Measurements from ENCODE around the gene CBLL2. TPM values are rescaled to one million over a fixed set of nuclear protein-coding genes. Genes with fewer than 3 reads are reported as not detected.
"Not testable (repeated sequence)": the region's sequence is repeated elsewhere in the genome, so short reads cannot be mapped to it uniquely, and the experiment has no call there.

CBLL2 gene
- not detected for polyA plus RNA-seq (2012; ENCODE audit: missing spikeins)

DNA sequence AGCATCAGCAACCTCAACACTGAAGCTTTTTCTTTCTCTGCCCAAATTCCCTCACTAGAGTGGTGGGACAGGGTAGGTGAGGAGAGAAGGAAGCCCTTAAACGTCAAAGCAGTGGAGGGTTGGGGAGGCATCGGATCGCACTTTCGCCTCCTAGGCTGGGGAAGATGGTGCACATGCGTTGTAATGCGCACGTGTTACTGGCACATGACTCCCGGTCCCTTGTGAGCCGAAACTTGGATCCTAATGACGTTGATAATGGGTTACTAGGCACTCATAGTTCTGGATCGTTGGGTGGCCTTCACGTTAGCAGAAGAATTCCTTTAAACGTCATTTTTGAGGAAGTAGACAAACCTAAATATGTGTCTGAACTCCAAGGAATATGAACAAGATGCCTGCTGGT lies at the start of gene CBLL2:
CBLL2 (plus strand) TSS at position 301 of the 400 bp plus-strand sequence; CDS start at position 380, 79 bp downstream.
- FAIRE-seq (no peak), DNase-seq (ENCODE audit: insufficient read length) (no peak)
- no peak for TF ChIP-seq TAF1 (IDR thresholded peaks at IDR 0.05; ENCODE audit: borderline replicate concordance, low read depth, low read length)
- TF ChIP-seq POLR2A (IDR thresholded peaks at IDR 0.05; ENCODE audit: low read depth, low read length), result no peak
- TF ChIP-seq POLR2AphosphoS5 (IDR thresholded peaks at IDR 0.05; ENCODE audit: low read depth, low read length), result no peak

DNA sequence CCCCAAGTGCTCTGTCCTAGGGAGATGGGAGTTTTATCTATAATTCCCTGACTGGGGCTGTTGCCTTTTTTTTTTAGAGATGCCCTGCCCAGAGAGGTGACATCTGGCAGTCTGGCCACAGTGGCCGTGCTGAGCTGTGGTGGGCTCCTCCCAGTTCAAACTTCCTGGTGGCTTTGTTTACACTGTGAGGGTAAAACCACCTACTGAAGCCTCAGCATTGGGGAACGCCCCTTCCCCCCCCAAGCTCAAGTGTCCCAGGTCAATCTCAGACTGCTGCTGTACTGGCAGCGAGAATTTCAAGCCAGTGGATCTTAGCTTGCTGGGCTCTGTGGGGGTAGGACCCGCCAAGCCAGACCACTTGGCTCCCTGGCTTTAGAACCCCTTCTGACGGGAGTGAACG lies 38.3 kb upstream of the CBLL2 start:
- FAIRE-seq (no peak), DNase-seq (ENCODE audit: insufficient read length) (no peak)
- TF ChIP-seq TAF1 (IDR thresholded peaks at IDR 0.05; ENCODE audit: borderline replicate concordance, low read depth, low read length) (no peak), POLR2AphosphoS5 (IDR thresholded peaks at IDR 0.05; ENCODE audit: low read depth, low read length) (no peak), POLR2A (IDR thresholded peaks at IDR 0.05; ENCODE audit: low read depth, low read length) (no peak)

DNA sequence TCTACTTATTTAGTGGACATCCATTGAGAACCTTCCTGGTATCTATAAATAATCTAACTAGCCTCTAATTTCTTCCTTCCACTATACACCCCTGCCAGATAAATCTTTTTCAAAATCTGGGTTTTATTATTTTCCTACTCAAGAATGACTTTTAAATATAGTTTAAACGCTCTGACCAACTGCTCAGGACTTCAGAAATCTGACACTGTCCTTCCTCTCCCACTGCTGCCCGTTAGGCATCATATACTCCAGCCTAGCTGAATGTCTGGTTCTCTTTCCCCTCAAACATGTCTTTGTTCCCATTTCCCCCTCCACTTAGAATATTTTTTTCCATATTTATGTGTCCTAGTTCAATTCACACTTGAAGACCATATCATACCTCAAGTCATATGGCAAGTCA lies 35.2 kb upstream of the CBLL2 start:
- TF ChIP-seq POLR2A (IDR thresholded peaks at IDR 0.05; ENCODE audit: low read depth, low read length), result no peak
- no peak for TF ChIP-seq TAF1 (IDR thresholded peaks at IDR 0.05; ENCODE audit: borderline replicate concordance, low read depth, low read length)
- TF ChIP-seq POLR2AphosphoS5 (IDR thresholded peaks at IDR 0.05; ENCODE audit: low read depth, low read length), result no peak
- DNase-seq (ENCODE audit: insufficient read length) (no peak), FAIRE-seq (no peak)

DNA sequence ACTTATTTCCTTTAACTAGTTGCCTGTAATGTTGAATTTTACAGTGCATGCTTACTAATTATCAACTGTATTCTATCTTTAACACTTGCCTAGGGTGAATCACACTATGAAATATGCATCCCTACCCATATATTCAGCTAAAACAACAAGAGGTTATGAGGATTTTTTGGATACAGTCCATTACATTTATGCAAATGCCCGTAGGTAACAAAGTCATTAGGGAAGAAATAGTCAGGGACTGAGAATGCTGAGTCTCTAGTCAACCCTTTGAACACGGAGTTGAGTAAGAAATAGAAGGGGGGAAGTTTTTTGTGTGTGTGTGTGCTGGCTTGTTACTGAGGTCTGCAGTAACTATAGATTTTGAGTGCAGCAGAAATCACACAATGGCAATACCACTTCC lies 26.1 kb upstream of the CBLL2 start:
- TF ChIP-seq POLR2A (IDR thresholded peaks at IDR 0.05; ENCODE audit: low read depth, low read length) (no peak), TAF1 (IDR thresholded peaks at IDR 0.05; ENCODE audit: borderline replicate concordance, low read depth, low read length) (no peak), POLR2AphosphoS5 (IDR thresholded peaks at IDR 0.05; ENCODE audit: low read depth, low read length) (no peak)
- no peak for FAIRE-seq
- DNase-seq (ENCODE audit: insufficient read length), result no peak

DNA sequence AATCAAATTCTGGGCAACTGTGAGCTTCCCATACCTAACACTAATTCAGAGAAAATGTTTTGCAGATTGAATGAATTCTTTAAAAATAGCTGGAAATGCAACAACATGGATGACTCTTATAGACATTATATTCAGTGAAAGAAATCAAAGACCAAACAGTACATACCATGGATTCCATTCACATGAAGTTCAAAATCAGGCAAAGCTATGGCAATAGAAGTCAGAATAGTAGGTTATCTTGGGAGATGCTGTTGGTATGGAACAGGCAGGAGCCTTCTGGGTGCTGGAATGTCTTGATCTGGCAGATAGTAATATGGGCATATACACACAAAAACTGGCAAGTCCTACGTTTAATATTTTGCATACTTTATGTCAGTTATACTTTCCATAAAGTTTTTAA lies 25.5 kb upstream of the CBLL2 start:
- FAIRE-seq (no peak), DNase-seq (ENCODE audit: insufficient read length) (no peak)
- no peak for TF ChIP-seq TAF1 (IDR thresholded peaks at IDR 0.05; ENCODE audit: borderline replicate concordance, low read depth, low read length)
- TF ChIP-seq POLR2AphosphoS5 (IDR thresholded peaks at IDR 0.05; ENCODE audit: low read depth, low read length), result no peak

DNA sequence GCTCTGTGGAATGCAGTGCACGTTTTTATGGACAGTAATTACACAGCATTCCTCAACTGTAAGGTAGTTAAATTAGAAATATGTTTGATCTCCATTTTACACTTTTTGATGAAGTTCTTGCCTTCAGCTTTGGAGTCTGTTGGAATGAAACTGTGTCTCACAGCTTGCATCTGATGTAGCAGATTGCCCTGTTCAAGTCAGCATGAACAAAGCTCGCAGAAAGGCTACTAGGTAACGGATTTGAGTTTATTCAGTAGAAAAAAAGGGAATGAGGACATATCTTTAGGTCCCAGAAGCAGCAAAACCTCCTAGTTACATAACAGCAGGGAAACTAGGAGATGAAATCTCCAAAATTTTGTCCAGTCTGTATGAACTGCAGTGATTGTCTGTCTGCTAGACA lies 24.3 kb upstream of the CBLL2 start:
- no peak for DNase-seq (ENCODE audit: insufficient read length)
- TF ChIP-seq POLR2A (IDR thresholded peaks at IDR 0.05; ENCODE audit: low read depth, low read length), result no peak
- no peak for TF ChIP-seq POLR2AphosphoS5 (IDR thresholded peaks at IDR 0.05; ENCODE audit: low read depth, low read length)
- TF ChIP-seq TAF1 (IDR thresholded peaks at IDR 0.05; ENCODE audit: borderline replicate concordance, low read depth, low read length), result no peak
- no peak for FAIRE-seq

DNA sequence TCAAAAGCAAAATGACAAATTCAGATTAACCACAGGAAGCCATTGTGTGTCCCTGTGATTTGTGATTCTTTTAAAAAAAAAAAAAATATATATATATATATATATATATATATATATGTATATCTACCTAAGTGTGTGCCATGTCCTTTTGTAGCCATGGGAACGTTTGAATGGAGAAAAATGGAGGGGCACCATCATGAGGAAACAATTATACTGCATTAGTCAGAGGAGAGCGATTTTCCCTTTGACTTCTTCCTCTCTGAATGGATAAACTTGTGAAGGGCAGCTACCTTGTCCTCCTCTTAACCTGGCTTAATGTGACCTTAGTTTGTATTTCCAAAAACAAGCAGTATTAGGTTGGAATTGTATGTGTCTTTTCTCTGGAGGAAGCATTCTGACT lies 23.3 kb upstream of the CBLL2 start:
- TF ChIP-seq POLR2AphosphoS5 (IDR thresholded peaks at IDR 0.05; ENCODE audit: low read depth, low read length), result no peak
- TF ChIP-seq POLR2A (IDR thresholded peaks at IDR 0.05; ENCODE audit: low read depth, low read length), result no peak
- TF ChIP-seq TAF1 (IDR thresholded peaks at IDR 0.05; ENCODE audit: borderline replicate concordance, low read depth, low read length), result no peak
- FAIRE-seq (no peak), DNase-seq (ENCODE audit: insufficient read length) (no peak)

DNA sequence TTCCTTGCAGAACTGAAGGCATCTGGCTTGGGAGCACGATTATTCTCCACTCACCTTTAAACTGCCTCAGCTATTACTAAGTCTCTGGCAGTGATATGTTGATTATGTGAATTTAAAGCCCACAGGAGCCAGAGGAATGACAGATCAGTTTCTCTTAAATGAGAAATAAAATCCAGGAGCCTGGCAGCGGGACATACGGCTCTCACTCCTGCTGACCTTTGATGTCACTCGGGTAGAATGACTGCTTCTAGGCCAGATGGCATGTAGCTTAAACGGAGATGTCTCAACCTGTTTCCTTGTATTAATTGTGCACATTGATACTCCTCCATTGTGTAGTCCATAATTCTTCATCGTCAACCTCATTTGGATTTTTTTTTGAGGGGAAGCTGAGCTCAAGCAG lies 4.0 kb upstream of the CBLL2 start:
- FAIRE-seq, result no peak
- TF ChIP-seq TAF1 (IDR thresholded peaks at IDR 0.05; ENCODE audit: borderline replicate concordance, low read depth, low read length), result no peak
- no peak for TF ChIP-seq POLR2A (IDR thresholded peaks at IDR 0.05; ENCODE audit: low read depth, low read length)
- no peak for TF ChIP-seq POLR2AphosphoS5 (IDR thresholded peaks at IDR 0.05; ENCODE audit: low read depth, low read length)
- no peak for DNase-seq (ENCODE audit: insufficient read length)

- FAIRE-seq (no peak), DNase-seq (ENCODE audit: insufficient read length) (no peak)
- no peak for TF ChIP-seq TAF1 (IDR thresholded peaks at IDR 0.05; ENCODE audit: borderline replicate concordance, low read depth, low read length)
- no peak for TF ChIP-seq POLR2AphosphoS5 (IDR thresholded peaks at IDR 0.05; ENCODE audit: low read depth, low read length)
- TF ChIP-seq POLR2A (IDR thresholded peaks at IDR 0.05; ENCODE audit: low read depth, low read length), result no peak
Measured at GRCh38 chrX:22273714-22274317, 1.1 kb downstream of the CBLL2 start.

GRCh38 chrX:22276781-22277180 lies 4.1 kb downstream of the CBLL2 start:
- no peak for TF ChIP-seq POLR2AphosphoS5 (IDR thresholded peaks at IDR 0.05; ENCODE audit: low read depth, low read length)
- TF ChIP-seq POLR2A (IDR thresholded peaks at IDR 0.05; ENCODE audit: low read depth, low read length), result no peak
- no peak for TF ChIP-seq TAF1 (IDR thresholded peaks at IDR 0.05; ENCODE audit: borderline replicate concordance, low read depth, low read length)
- DNase-seq (ENCODE audit: insufficient read length), result no peak
- no peak for FAIRE-seq

GRCh38 chrX:22278375-22278774 lies 5.7 kb downstream of the CBLL2 start:
- no peak for TF ChIP-seq TAF1 (IDR thresholded peaks at IDR 0.05; ENCODE audit: borderline replicate concordance, low read depth, low read length)
- DNase-seq (ENCODE audit: insufficient read length), result no peak
- no peak for FAIRE-seq

DNA sequence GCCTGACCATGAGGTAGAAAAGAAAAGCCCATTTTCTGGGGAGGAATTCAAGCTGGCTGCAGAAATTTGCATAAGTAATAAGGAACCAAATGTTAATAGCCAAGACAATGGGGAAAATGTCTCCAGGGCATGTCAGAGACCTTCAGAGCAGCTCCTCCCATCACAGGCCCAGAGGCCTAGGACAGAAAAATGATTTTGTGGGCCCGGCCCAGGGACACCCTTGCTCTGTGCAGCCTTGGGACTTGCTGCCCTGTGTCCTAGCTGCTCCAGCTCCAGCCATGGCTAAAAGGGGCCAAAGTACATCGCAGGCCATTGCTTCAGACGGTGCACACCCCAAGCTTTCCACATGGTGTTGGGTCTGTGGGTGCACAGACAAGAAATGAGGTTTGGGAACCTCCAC lies 16.5 kb downstream of the CBLL2 start:
- FAIRE-seq; DNase-seq (ENCODE audit: insufficient read length): not testable (repeated sequence)

DNA sequence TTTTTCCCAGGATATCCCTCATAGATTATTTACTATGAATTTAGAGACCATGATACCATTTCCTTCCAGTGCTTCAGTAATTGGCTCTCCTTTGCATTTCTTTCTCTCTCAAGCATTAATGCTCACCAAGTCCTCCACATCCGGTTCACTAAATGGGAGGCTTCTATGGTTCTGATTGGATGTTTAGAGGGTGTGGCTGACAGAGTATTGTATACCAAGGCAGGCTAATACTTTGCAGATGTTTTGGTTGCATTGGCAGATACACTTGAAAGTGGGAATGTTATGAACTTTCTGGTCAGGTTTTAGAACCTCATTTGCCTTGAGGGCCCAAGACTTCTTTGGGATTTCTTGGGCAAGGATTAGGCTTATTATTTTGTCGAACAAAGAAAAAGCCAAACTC lies 24.2 kb downstream of the CBLL2 start:
- DNase-seq (ENCODE audit: insufficient read length) (no peak), FAIRE-seq (no peak)
- no peak for TF ChIP-seq POLR2A (IDR thresholded peaks at IDR 0.05; ENCODE audit: low read depth, low read length)
